ENCODE data around the gene BAAT.

DNA sequence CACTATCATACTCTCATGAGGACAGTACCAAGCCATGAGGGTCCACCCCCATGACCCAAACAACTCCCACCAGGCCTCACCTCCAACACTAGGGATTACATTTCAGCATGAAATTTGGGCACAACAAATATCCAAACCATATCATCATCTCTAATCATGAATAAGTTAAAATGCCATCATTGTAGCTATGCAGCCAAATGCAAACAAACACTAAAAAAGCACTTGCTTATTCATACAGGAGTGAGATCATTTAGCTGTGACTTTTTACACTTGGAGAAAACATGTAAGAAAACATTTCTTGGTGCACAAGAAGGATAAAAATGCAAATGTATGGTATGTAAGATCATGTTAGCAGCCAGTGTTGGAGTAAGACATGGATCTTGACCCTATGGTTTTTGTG is 24.2 kb downstream of the BAAT start:
- TF ChIP-seq POLR2A (IDR thresholded peaks at IDR 0.05) = no peak
- TF ChIP-seq, protein P1, sequence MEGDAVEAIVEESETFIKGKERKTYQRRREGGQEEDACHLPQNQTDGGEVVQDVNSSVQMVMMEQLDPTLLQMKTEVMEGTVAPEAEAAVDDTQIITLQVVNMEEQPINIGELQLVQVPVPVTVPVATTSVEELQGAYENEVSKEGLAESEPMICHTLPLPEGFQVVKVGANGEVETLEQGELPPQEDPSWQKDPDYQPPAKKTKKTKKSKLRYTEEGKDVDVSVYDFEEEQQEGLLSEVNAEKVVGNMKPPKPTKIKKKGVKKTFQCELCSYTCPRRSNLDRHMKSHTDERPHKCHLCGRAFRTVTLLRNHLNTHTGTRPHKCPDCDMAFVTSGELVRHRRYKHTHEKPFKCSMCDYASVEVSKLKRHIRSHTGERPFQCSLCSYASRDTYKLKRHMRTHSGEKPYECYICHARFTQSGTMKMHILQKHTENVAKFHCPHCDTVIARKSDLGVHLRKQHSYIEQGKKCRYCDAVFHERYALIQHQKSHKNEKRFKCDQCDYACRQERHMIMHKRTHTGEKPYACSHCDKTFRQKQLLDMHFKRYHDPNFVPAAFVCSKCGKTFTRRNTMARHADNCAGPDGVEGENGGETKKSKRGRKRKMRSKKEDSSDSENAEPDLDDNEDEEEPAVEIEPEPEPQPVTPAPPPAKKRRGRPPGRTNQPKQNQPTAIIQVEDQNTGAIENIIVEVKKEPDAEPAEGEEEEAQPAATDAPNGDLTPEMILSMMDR (IDR thresholded peaks at IDR 0.05) = no peak

Measured in testis (tissue), 2 donors.